H1 (cell line): Measurements from ENCODE around the gene SPAAR. TPM values are rescaled to one million over a fixed set of nuclear protein-coding genes. Genes with fewer than 3 reads are reported as not detected.

Experiments
- CTCF ChIA-PET: fragments of 300-600 bp; sonication (Branson Sonifier 250); formaldehyde crosslinking; loops from one replicate; lab custom pipeline; 2021; ENCODE audit not compliant: partially characterized antibody; lab: Charles Lee
- POLR2A ChIA-PET: fragments of 300-600 bp; sonication (Branson Sonifier 250); formaldehyde crosslinking; loops from one replicate; lab custom pipeline; 2021; ENCODE audit warnings: inconsistent platforms; ENCODE audit not compliant: partially characterized antibody; lab: Charles Lee
- DNase-seq, 2 experiments: peaks; one replicate each; pipeline versions ENCODE4 v3.0.0 to v3.0.0-alpha.2; 2010 to 2022; ENCODE audit warnings: low spot score in 2 of 2, low read depth in 1 of 2, mixed read lengths in 1 of 2
- FAIRE-seq: peaks from 2 replicates; lab custom pipeline; 2011; peaks lifted over from hg19 to GRCh38; lab: Jason Lieb, UNC
- H2AFZ ChIP-seq: 2 replicates; pipeline ENCODE4 v1.8.1; 2012; ENCODE audit warnings: low read length, inconsistent platforms
- H2AK5ac ChIP-seq: 2 replicates; pipeline ENCODE4 v1.6.1; 2013; ENCODE audit warnings: low read depth, low read length
- H2BK120ac ChIP-seq: replicated peaks from 2 replicates; pipeline ENCODE3; 2013; ENCODE audit warnings: low read depth, low read length, inconsistent platforms
- H2BK12ac ChIP-seq: 2 replicates; pipeline ENCODE4 v1.6.1; 2013; ENCODE audit warnings: low read depth, low read length
- H2BK15ac ChIP-seq: 2 replicates; pipeline ENCODE4 v1.6.1; 2013; ENCODE audit warnings: low read length
- H2BK20ac ChIP-seq: 2 replicates; pipeline ENCODE4 v1.6.1; 2013; ENCODE audit warnings: low read length
- H2BK5ac ChIP-seq: 2 replicates; pipeline ENCODE4 v1.6.1; 2013; ENCODE audit warnings: low read depth, low read length
- H3K14ac ChIP-seq: 2 replicates; pipeline ENCODE4 v1.6.1; 2013; ENCODE audit warnings: inconsistent platforms; ENCODE audit not compliant: insufficient read length
- H3K18ac ChIP-seq: 2 replicates; pipeline ENCODE4 v1.6.1; 2013; ENCODE audit warnings: low read length; ENCODE audit errors: extremely low read depth
- H3K23ac ChIP-seq: 2 replicates; pipeline ENCODE4 v1.6.1; 2013; ENCODE audit warnings: inconsistent platforms; ENCODE audit not compliant: insufficient read length
- H3K23me2 ChIP-seq: 2 replicates; pipeline ENCODE4 v1.6.1; 2013; ENCODE audit warnings: low read depth, low read length
- H3K27ac ChIP-seq: 2 replicates; pipeline ENCODE4 v1.6.1; 2011; ENCODE audit warnings: low read depth, low read length, inconsistent platforms
- H3K27me3 ChIP-seq, 4 experiments: replicated peaks in 1 of 4; 1 replicate in 1 of 4; 2 replicates in 3 of 4; pipeline versions ENCODE4 v1.6.1 to v1.8.1; 2011 to 2013; ENCODE audit warnings: low read length in 3 of 4, mild to moderate bottlenecking in 3 of 4, inconsistent platforms in 2 of 4, mixed read lengths in 2 of 4, moderate library complexity in 1 of 4; ENCODE audit not compliant: control insufficient read depth in 3 of 4, insufficient read depth in 3 of 4; ENCODE audit errors: extremely low read depth in 1 of 4
- H3K36me3 ChIP-seq, 4 experiments: 2 replicates each; pipeline versions ENCODE4 v1.6.1 to v1.8.1; 2011 to 2013; ENCODE audit warnings: mild to moderate bottlenecking in 4 of 4, low read length in 3 of 4, moderate library complexity in 2 of 4, control low read depth in 1 of 4, inconsistent platforms in 1 of 4; ENCODE audit not compliant: insufficient read depth in 4 of 4, control insufficient read depth in 2 of 4
- H3K4ac ChIP-seq: replicated peaks from 2 replicates; pipeline ENCODE3; 2013; ENCODE audit warnings: low read length, low read depth, mixed read lengths, inconsistent platforms; ENCODE audit not compliant: insufficient read length
- H3K4me1 ChIP-seq, 4 experiments: replicated peaks in 1 of 4; 1 replicate in 1 of 4; 2 replicates in 3 of 4; pipeline versions ENCODE4 v1.6.1 to v1.8.1; 2011 to 2013; ENCODE audit warnings: low read length in 3 of 4, inconsistent platforms in 2 of 4, mixed read lengths in 1 of 4; ENCODE audit not compliant: insufficient read depth in 4 of 4, control insufficient read depth in 3 of 4
- H3K4me2 ChIP-seq, 2 experiments: 2 replicates each; pipeline versions ENCODE4 v1.6.1 to v1.8.1; 2011 to 2013; ENCODE audit warnings: low read depth in 2 of 2, low read length in 2 of 2, control low read depth in 1 of 2, inconsistent platforms in 1 of 2, mild to moderate bottlenecking in 1 of 2; ENCODE audit not compliant: insufficient read depth in 1 of 2
- H3K4me3 ChIP-seq, 4 experiments: fragments of 200-600, 300-600 bp in 1 of 4; sonication (generic), shearing (Covaris generic), sonication (Bioruptor Twin) in 1 of 4; 2 replicates each; pipeline versions ENCODE4 v1.5.1 to v1.8.1; 2011 to 2016; ENCODE audit warnings: low read length in 4 of 4, low read depth in 3 of 4, control low read depth in 2 of 4, inconsistent platforms in 2 of 4, mild to moderate bottlenecking in 2 of 4, mixed read lengths in 1 of 4, moderate library complexity in 1 of 4; ENCODE audit not compliant: insufficient read depth in 2 of 4; ENCODE audit errors: extremely low read depth in 1 of 4
- H3K56ac ChIP-seq: replicated peaks from 2 replicates; pipeline ENCODE3; 2013; ENCODE audit warnings: low read depth, mild to moderate bottlenecking, mixed read lengths, low read length, inconsistent platforms; ENCODE audit not compliant: insufficient read length
- H3K79me1 ChIP-seq: 2 replicates; pipeline ENCODE4 v1.6.1; 2013; ENCODE audit warnings: low read depth, low read length, control low read depth
- H3K79me2 ChIP-seq, 2 experiments: 2 replicates each; pipeline versions ENCODE4 v1.6.1 to v1.8.1; 2012 to 2013; ENCODE audit warnings: low read length in 2 of 2, mild to moderate bottlenecking in 2 of 2, inconsistent platforms in 1 of 2; ENCODE audit not compliant: insufficient read depth in 2 of 2, control insufficient read depth in 1 of 2
- H3K9ac ChIP-seq, 4 experiments: replicated peaks in 1 of 4; 1 replicate in 1 of 4; 2 replicates in 3 of 4; pipeline versions ENCODE4 v1.6.1 to v1.8.1; 2011 to 2013; ENCODE audit warnings: low read depth in 3 of 4, low read length in 3 of 4, control low read depth in 2 of 4, mild to moderate bottlenecking in 2 of 4, moderate library complexity in 2 of 4, inconsistent platforms in 1 of 4; ENCODE audit errors: extremely low read depth in 1 of 4
- H3K9me3 ChIP-seq, 2 experiments: 2 replicates each; pipeline versions ENCODE4 v1.6.1 to v1.8.1; 2012 to 2013; ENCODE audit warnings: mild to moderate bottlenecking in 2 of 2, moderate library complexity in 2 of 2, control low read depth in 1 of 2, inconsistent platforms in 1 of 2, low read depth in 1 of 2, low read length in 1 of 2, mixed read lengths in 1 of 2; ENCODE audit not compliant: insufficient read depth in 2 of 2
- H4K20me1 ChIP-seq, 2 experiments: replicated peaks in 1 of 2; 2 replicates each; pipeline versions ENCODE3 to v1.8.1; 2011 to 2013; ENCODE audit warnings: inconsistent platforms in 2 of 2, low read length in 2 of 2, mild to moderate bottlenecking in 1 of 2; ENCODE audit not compliant: insufficient read depth in 2 of 2, control insufficient read depth in 1 of 2
- H4K5ac ChIP-seq: 2 replicates; pipeline ENCODE4 v1.6.1; 2013; ENCODE audit warnings: low read length, low read depth, mixed read lengths, inconsistent platforms; ENCODE audit not compliant: insufficient read length
- H4K8ac ChIP-seq: 2 replicates; pipeline ENCODE4 v1.8.0; 2013; ENCODE audit warnings: mild to moderate bottlenecking, moderate library complexity, low read length, inconsistent platforms; ENCODE audit not compliant: insufficient read depth; ENCODE audit errors: extremely low read depth
- H4K91ac ChIP-seq: replicated peaks from 2 replicates; pipeline ENCODE3; 2013; ENCODE audit warnings: low read length, mixed read lengths, inconsistent platforms; ENCODE audit not compliant: insufficient read length
- CHD2 ChIP-seq: IDR thresholded peaks from 2 replicates; pipeline ENCODE4 v1.6.1; 2012; ENCODE audit warnings: low read length, improper control_type of control experiment
- CTBP2 ChIP-seq: IDR thresholded peaks from 2 replicates; pipeline ENCODE4 v1.7.0; 2011; ENCODE audit warnings: borderline replicate concordance, mild to moderate bottlenecking, moderate library complexity, mixed read lengths, low read length; ENCODE audit not compliant: insufficient read depth, insufficient read length
- E2F6 ChIP-seq: IDR thresholded peaks from 2 replicates; pipeline ENCODE4 v1.6.1; 2012; ENCODE audit warnings: inconsistent platforms
- HDAC2 ChIP-seq, 2 experiments: fragments of 300-600 bp in 1 of 2; sonication (generic) in 1 of 2; IDR thresholded peaks; 2 replicates each; pipeline ENCODE4 v1.6.1; 2011 to 2012; ENCODE audit warnings: low read depth in 2 of 2, low read length in 2 of 2, mild to moderate bottlenecking in 2 of 2, moderate library complexity in 2 of 2, borderline replicate concordance in 1 of 2, inconsistent platforms in 1 of 2
- KDM4A ChIP-seq: IDR thresholded peaks from one replicate; pipeline ENCODE4 v1.7.1; 2012; ENCODE audit warnings: low read depth, mild to moderate bottlenecking, moderate library complexity, low read length, inconsistent platforms; ENCODE audit not compliant: severe bottlenecking
- MAFK ChIP-seq: IDR thresholded peaks from 2 replicates; pipeline ENCODE4 v1.6.1; 2012; ENCODE audit warnings: low read depth, mild to moderate bottlenecking, improper control_type of control experiment, low read length
- NRF1 ChIP-seq: IDR thresholded peaks from 2 replicates; pipeline ENCODE4 v1.6.1; 2011; ENCODE audit warnings: mild to moderate bottlenecking, low read depth, low read length, improper control_type of control experiment
- PHF8 ChIP-seq: fragments of 200-600 bp; sonication (generic); conservative IDR thresholded peaks from 2 replicates; pipeline ENCODE4 v1.7.1; 2012; ENCODE audit warnings: low read depth, mild to moderate bottlenecking, inconsistent platforms, low read length, moderate library complexity
- RAD21 ChIP-seq, 2 experiments: IDR thresholded peaks in 1 of 2; conservative IDR thresholded peaks in 1 of 2; 2 replicates each; pipeline ENCODE4 v1.6.1; 2011; ENCODE audit warnings: low read depth in 2 of 2, low read length in 2 of 2, improper control_type of control experiment in 1 of 2, inconsistent platforms in 1 of 2, mild to moderate bottlenecking in 1 of 2, moderate library complexity in 1 of 2
- RFX5 ChIP-seq: IDR thresholded peaks from 2 replicates; pipeline ENCODE4 v1.6.1; 2011; ENCODE audit warnings: low read depth, low read length, improper control_type of control experiment, borderline replicate concordance
- SIN3A ChIP-seq, 2 experiments: IDR thresholded peaks in 1 of 2; conservative IDR thresholded peaks in 1 of 2; 2 replicates each; pipeline ENCODE4 v1.6.1; 2011 to 2012; ENCODE audit warnings: low read length in 2 of 2, improper control_type of control experiment in 1 of 2, low read depth in 1 of 2, mild to moderate bottlenecking in 1 of 2
- WGBS, 2 experiments: shearing (Covaris generic) in 1 of 2; methylation state at CpG; one replicate each; pipeline versions ENCODE4 v1.1.6 to v1.1.7; 2013 to 2015; ENCODE audit warnings: low lambda C conversion rate in 2 of 2, mixed read lengths in 2 of 2, inconsistent platforms in 1 of 2, low coverage in 1 of 2, missing lambda C conversion rate in 1 of 2; ENCODE audit not compliant: insufficient replicate concordance in 2 of 2, insufficient coverage in 1 of 2, insufficient read length in 1 of 2; ENCODE audit errors: extremely low coverage in 1 of 2, missing lambda C conversion rate in 1 of 2; 5-methylcytosine and 5-hydroxymethylcytosine counted together
- polyA plus RNA-seq, 7 experiments: library from polyadenylated mRNA; depleted of rRNA in 3 of 7; stranded (reverse) in 5 of 7; unstranded in 2 of 7; fragments of >200 nt in 5 of 7; fragments of 200-250 nt in 2 of 7; gene quantifications; 1 replicate in 5 of 7; 2 replicates in 1 of 7; 4 replicates in 1 of 7; pipeline versions ENCODE4 v1.2.1 to v1.2.3, GENCODE V29; 2011 to 2013; ENCODE audit warnings: missing spikeins in 2 of 7, mixed read lengths in 2 of 7
- total RNA-seq: library from RNA; stranded (reverse); fragmentation: NEBNext Ultra II Directional; extraction: Animal tissue kit (Norgen Biotek cat#: 25700); gene quantifications from 2 replicates; pipeline ENCODE4 v1.2.1, GENCODE V29; 2021

SPAAR gene
- total and polyA plus RNA-seq, 2 of the 8 experiments (the other 6 are each of a cell fraction or from before 2014, with no cell fraction given) = 0.27 TPM; not detected in 1

GRCh38 chr9:35903049-35903448 lies 6.2 kb upstream of the SPAAR start:
- no peak overlapping the region for H3K4me3 ChIP-seq
- H3K56ac ChIP-seq = no peak overlapping the region
- H3K27ac ChIP-seq = no peak overlapping the region
- no peak overlapping the region for H3K18ac ChIP-seq
- H4K20me1 ChIP-seq = no peaks in the 10 kb centered on the region
- CTCF ChIA-PET = interaction anchor here (0.6 to 2.8 kb wide), 39 partner anchors 8 to 289 kb away, joined by 3 to 29 read pairs (median 4); partner anchors contain the start of gene SPAG8
- H3K23me2 ChIP-seq = no peaks in the 10 kb centered on the region; the same call in 1 of the 2 replicates
- H3K23ac ChIP-seq = no peak overlapping the region
- POLR2A ChIA-PET = interaction anchor here (1.0 to 1.1 kb wide), 2 partner anchors 14 to 57 kb away, joined by 3 read pairs; no protein-coding TSS in a partner anchor
- H3K14ac ChIP-seq = no peak overlapping the region
- H3K79me1 ChIP-seq = no peaks in the 10 kb centered on the region
- H2AK5ac ChIP-seq = no peak overlapping the region
- H3K9me3 ChIP-seq = no peaks in the 10 kb centered on the region
- H2BK5ac ChIP-seq = no peak overlapping the region
- H4K5ac ChIP-seq = no peak overlapping the region
- no peak overlapping the region for H2AFZ ChIP-seq
- H3K79me2 ChIP-seq = no peaks in the 10 kb centered on the region
- peaks cover 0 to 14% (median 10%) of the 10 kb centered on the region in 4 experiments; a peak in 6 of 7 replicates for H3K4me1 ChIP-seq
- no peak overlapping the region for H2BK12ac ChIP-seq
- H3K36me3 ChIP-seq = no peaks in the 10 kb centered on the region
- no peak overlapping the region for H3K9ac ChIP-seq
- peak; percentile 88 for FAIRE-seq
- 41% methylated on average over 3 of the region's 3 CpGs; no CpG with 5 or more reads in 1 of the 2 experiments for WGBS, 2 experiments
- no peak overlapping the region for H2BK120ac ChIP-seq
- 0 out of 7 replicates have a peak, but pooled peaks cover 0 to 2% (median 0%) of the 10 kb centered on the region in 4 experiments for H3K27me3 ChIP-seq
- no peak overlapping the region for H2BK15ac ChIP-seq
- DNase-seq = no peak
- no peak overlapping the region for H4K91ac ChIP-seq
- H3K4me2 ChIP-seq = no peak overlapping the region
- no peak overlapping the region for H2BK20ac ChIP-seq
- no peak overlapping the region for H4K8ac ChIP-seq
- H3K4ac ChIP-seq = no peak overlapping the region
- TF ChIP-seq E2F6 (no peak), SIN3A (conservative IDR thresholded peaks at IDR 0.05 in 1 of 2, IDR thresholded peaks at IDR 0.05 in 1 of 2; ENCODE audit: low read depth in 1 of 2, low read length in 2 of 2) (0 out of 4 replicates have a peak, but pooled peaks of 1 of the 2 experiments have one; percentile 41), CHD2 (no peak), RFX5 (no peak), CTBP2 (no peak), RAD21 (IDR thresholded peaks at IDR 0.05 in 1 of 2, conservative IDR thresholded peaks at IDR 0.05 in 1 of 2; ENCODE audit: low read depth in 2 of 2, low read length in 2 of 2) (peak; percentile 68 to 72), PHF8 (no peak), HDAC2 (IDR thresholded peaks at IDR 0.05; ENCODE audit: borderline replicate concordance in 1 of 2, low read depth in 2 of 2, low read length in 2 of 2) (no peak), MAFK (no peak), KDM4A (no peak), NRF1 (no peak)
